Astrocyte of the spinal cord (primary cell): Measurements from ENCODE around the gene LRRC18.
A peak's percentile ranks its signal among the peaks of the same experiment; 100 is the strongest.

ENCODE experiments used
- DNase-seq: peaks from one replicate; pipeline ENCODE4 v3.0.0; 2011; ENCODE audit warnings: low read depth, low spot score
- H3K4me3 ChIP-seq: 2 replicates; pipeline ENCODE4 v1.5.1; 2011; ENCODE audit warnings: low read depth, mild to moderate bottlenecking, low read length, moderate library complexity
- CTCF ChIP-seq: IDR thresholded peaks from 2 replicates; pipeline ENCODE4 v1.5.1; 2012; ENCODE audit warnings: low read depth, mild to moderate bottlenecking, low read length, inconsistent platforms
- in situ Hi-C: cut with HindIII; loops from 2 replicates; pipeline ENCODE4 v1.10.0; 2017; ENCODE audit warnings: low sequenced_read_pairs

The LRRC18 gene

GRCh38 chr10:48976196-48976595 is 36.6 kb upstream of the LRRC18 start:
- no peak for TF ChIP-seq CTCF
- peak; percentile 3 for DNase-seq

GRCh38 chr10:48974510-48975156 is 35.0 kb upstream of the LRRC18 start:
- no peak for DNase-seq
- TF ChIP-seq CTCF = no peak
- in situ Hi-C loops = no loop called here
- no peak overlapping the region for H3K4me3 ChIP-seq

More at GRCh38 chr10:48976196-48976595, 36.6 kb upstream of the LRRC18 start:
- H3K4me3 ChIP-seq = no peak overlapping the region
- in situ Hi-C loops = no loop called here

GRCh38 chr10:48973065-48973464 is 33.4 kb upstream of the LRRC18 start:
- in situ Hi-C loops = no loop called here
- DNase-seq = no peak
- TF ChIP-seq CTCF = no peak

GRCh38 chr10:48970654-48971053 is 31.0 kb upstream of the LRRC18 start:
- H3K4me3 ChIP-seq = no peak overlapping the region
- DNase-seq = no peak
- in situ Hi-C loops = no loop called here
- no peak for TF ChIP-seq CTCF

More at GRCh38 chr10:48973065-48973464, 33.4 kb upstream of the LRRC18 start:
- H3K4me3 ChIP-seq = no peak overlapping the region

- no peak overlapping the region for H3K4me3 ChIP-seq
- TF ChIP-seq CTCF = no peak
- in situ Hi-C loops = no loop called here
- DNase-seq = no peak
Measured at GRCh38 chr10:48970046-48970445, 30.4 kb upstream of the LRRC18 start.

GRCh38 chr10:48968036-48968435 is 28.4 kb upstream of the LRRC18 start:
- in situ Hi-C loops = no loop called here
- TF ChIP-seq CTCF = no peak
- DNase-seq = no peak
- no peak overlapping the region for H3K4me3 ChIP-seq
